Breast epithelium (tissue), 4 donors: ENCODE results near the gene MAFG. TPM values are rescaled to one million over a fixed set of nuclear protein-coding genes. Genes with fewer than 3 reads are reported as not detected.

ENCODE experiments used
- DNase-seq, 2 donors: peaks; one replicate each; pipeline ENCODE4 v3.0.0-alpha.2; 2019; ENCODE audit warnings: low spot score in 2 of 2
- H3K27ac ChIP-seq, 2 donors: fragments of 200-600 bp; sonication (generic) in 1 of 2; one replicate each; pipeline ENCODE4 v1.5.1; 2016 to 2019; ENCODE audit warnings: mild to moderate bottlenecking in 1 of 2
- H3K27me3 ChIP-seq, 2 donors: fragments of 200-600 bp; sonication (generic) in 1 of 2; one replicate each; pipeline versions ENCODE4 v1.5.1 to v1.6.0; 2017 to 2019; ENCODE audit warnings: control low read depth in 1 of 2, mild to moderate bottlenecking in 1 of 2
- H3K36me3 ChIP-seq: fragments of 200-600 bp; one replicate; pipeline ENCODE4 v1.5.1; 2019
- H3K4me1 ChIP-seq, 2 donors: fragments of 200-600 bp; sonication (generic); one replicate each; pipeline ENCODE4 v1.5.1; 2016 to 2019; ENCODE audit warnings: control low read depth in 1 of 2
- H3K4me3 ChIP-seq, 3 donors: fragments of 200-600 bp; sonication (generic); 1 replicate in 2 of 3; 2 replicates in 1 of 3; pipeline ENCODE4 v1.5.1; 2016 to 2019; ENCODE audit warnings: mild to moderate bottlenecking in 3 of 3, moderate library complexity in 2 of 3
- H3K9me3 ChIP-seq, 2 donors: fragments of 200-600 bp; sonication (generic) in 1 of 2; one replicate each; pipeline ENCODE4 v1.5.1; 2016 to 2019; ENCODE audit warnings: control low read depth in 1 of 2
- CTCF ChIP-seq, 3 donors: fragments of 450-650 bp; IDR thresholded peaks; one replicate each; pipeline ENCODE4 v1.5.1; 2016 to 2017; ENCODE audit warnings: antibody characterized with exemption in 3 of 3, mild to moderate bottlenecking in 3 of 3, moderate library complexity in 3 of 3
- POLR2A ChIP-seq: fragments of 450-650 bp; IDR thresholded peaks from one replicate; pipeline ENCODE4 v1.6.1; 2016; ENCODE audit warnings: antibody characterized with exemption, mild to moderate bottlenecking, moderate library complexity
- POLR2AphosphoS5 ChIP-seq, 3 donors: sonication (generic); formaldehyde crosslinking; IDR thresholded peaks; one replicate each; pipeline ENCODE4 v1.6.1; 2017; ENCODE audit warnings: antibody characterized with exemption in 3 of 3
- intact Hi-C: fragments of 100-400 bp; cut with DNase I; formaldehyde crosslinking; loops from one replicate; pipeline ENCODE4 v1.15.1; 2023; ENCODE audit warnings: low total_unique reads
- total RNA-seq, 3 donors: library from RNA; depleted of rRNA; stranded (reverse); fragments of >200 nt; gene quantifications; one replicate each; pipeline ENCODE4 v1.1.0, GENCODE V29; 2016

Gene MAFG
- total RNA-seq, 3 donors from 2014 or later: 12.3 to 15.2 (median 14.1) TPM

DNA sequence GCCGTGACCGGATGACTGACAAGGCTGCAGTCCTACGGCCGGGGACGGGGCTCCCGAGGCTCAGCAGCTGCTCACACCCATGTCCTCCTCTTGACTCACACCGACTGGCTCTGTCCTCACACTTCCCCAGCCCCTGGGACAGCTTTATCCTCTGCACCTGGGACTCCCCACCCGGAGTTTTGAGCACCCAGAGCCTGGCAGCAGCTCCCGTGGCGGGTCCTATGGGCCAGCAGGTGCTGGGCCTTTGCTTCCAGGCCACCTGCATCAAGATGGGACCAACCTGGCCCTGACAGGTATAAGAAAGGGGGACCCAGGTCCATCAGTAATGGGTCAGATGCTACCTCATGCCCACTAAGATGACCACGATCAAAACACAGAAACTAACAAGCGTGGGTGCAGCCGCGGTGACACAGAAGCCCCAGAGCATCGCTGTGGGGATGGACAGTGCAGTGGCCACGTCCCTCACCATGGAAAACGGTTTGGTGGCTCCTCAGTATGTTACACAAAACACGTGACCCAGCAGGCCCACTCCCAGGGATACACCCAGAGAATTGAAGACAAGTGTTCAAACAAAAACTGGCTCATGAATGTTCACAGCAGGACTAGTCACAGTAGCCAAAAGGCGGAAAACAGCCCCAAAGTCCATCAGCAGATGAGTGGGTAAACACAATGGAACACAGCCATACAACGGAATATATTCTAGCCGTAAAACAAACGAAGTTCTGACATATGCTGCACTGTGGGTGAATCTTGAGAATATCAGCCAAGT, 36.7 kb upstream of the MAFG start:
- no peaks in the 10 kb centered on the region for H3K36me3 ChIP-seq
- peaks cover 16 to 36% of the 10 kb centered on the region in 2 donors for H3K27me3 ChIP-seq
- H3K27ac ChIP-seq: no peak overlapping the region
- H3K4me1 ChIP-seq: peaks cover 11 to 20% of the 10 kb centered on the region in 2 donors
- no peak overlapping the region for H3K4me3 ChIP-seq
- DNase-seq: no peak
- TF ChIP-seq POLR2AphosphoS5 (IDR thresholded peaks at IDR 0.05) (no peak), POLR2A (no peak), CTCF (IDR thresholded peaks at IDR 0.05) (no peak)
- H3K9me3 ChIP-seq: no peaks in the 10 kb centered on the region
- intact Hi-C loops: no loop called here

DNA sequence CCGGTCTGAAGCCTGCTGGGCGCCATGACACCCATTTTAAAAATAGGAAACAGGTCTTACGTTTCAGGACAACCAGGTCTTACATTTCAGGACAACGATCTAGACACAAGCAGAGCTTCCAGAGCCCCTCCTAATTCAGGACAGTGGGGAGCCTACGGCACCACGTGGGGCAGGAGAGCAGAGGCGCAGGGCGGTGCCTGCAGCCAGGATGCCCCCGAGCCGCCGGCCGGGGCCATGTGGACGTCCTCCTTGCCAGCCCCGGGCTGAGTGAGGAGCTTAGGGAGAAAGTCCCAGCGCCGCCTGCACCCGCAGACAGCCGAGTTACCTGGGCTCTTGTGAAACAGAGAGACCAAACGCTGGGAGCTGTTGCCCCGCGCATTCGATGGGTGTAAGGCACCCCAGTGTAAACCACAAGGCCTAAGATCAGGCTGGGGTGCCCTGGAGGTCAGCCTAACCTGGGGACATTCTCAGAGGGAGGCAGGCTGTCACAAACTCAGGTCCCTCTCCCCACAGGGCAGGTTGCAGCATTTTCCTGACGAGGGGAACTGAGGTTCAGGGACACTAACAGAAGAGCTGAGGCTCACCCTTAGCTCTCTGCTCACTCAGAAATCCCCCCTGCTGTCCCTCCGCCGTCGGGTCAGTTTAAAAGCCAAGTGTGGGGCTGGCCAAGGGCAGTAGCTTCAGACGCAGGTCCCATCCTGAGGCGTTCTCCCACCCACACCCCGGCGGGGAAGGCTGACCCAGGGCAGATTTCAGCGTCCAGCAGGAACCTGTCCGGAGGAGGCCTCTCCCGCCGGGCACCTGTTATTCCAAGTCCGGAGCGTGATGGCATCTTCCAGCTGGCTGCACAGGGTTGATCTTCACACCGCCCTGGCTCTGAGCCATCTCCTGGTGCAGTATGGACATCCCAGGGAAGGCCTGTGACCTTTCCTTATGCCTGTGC, 35.2 kb upstream of the MAFG start:
- no peak for DNase-seq
- H3K27ac ChIP-seq: no peak overlapping the region
- H3K36me3 ChIP-seq: no peaks in the 10 kb centered on the region
- no peaks in the 10 kb centered on the region for H3K9me3 ChIP-seq
- intact Hi-C loops: loop anchor here (2.0 kb wide), 1 partner anchor 60 kb away; the partner anchor contains the start of genes CENPX and LRRC45
- H3K4me1 ChIP-seq: peaks cover 2 to 17% of the 10 kb centered on the region in 2 donors
- H3K27me3 ChIP-seq: peaks cover 22 to 51% of the 10 kb centered on the region in 2 donors
- no peak overlapping the region for H3K4me3 ChIP-seq
- TF ChIP-seq POLR2AphosphoS5 (IDR thresholded peaks at IDR 0.05): no peak
- TF ChIP-seq POLR2A: no peak
- TF ChIP-seq CTCF (IDR thresholded peaks at IDR 0.05): no peak

GRCh38 chr17:81961521-81962498, 34.3 kb upstream of the MAFG start:
- H3K36me3 ChIP-seq: no peaks in the 10 kb centered on the region
- TF ChIP-seq POLR2AphosphoS5 (IDR thresholded peaks at IDR 0.05): no peak
- TF ChIP-seq CTCF (IDR thresholded peaks at IDR 0.05): no peak
- TF ChIP-seq POLR2A: no peak
- H3K4me3 ChIP-seq: peak overlapping the region in 1 of 3 donors; percentile 68
- no peak overlapping the region for H3K27ac ChIP-seq
- no peaks in the 10 kb centered on the region for H3K9me3 ChIP-seq
- intact Hi-C loops: loop anchor here (2.0 kb wide), 1 partner anchor 61 kb away; the partner anchor contains the start of genes CENPX and LRRC45
- H3K4me1 ChIP-seq: peaks cover 0 to 12% of the 10 kb centered on the region in 2 donors
- H3K27me3 ChIP-seq: peaks cover 22 to 60% of the 10 kb centered on the region in 2 donors
- no peak for DNase-seq

GRCh38 chr17:81961087-81961511, 33.6 kb upstream of the MAFG start, which contains the start of gene NOTUM:
Gene NOTUM, minus strand, starts transcription at chr17:81961187. Its CDS starts 278 bp downstream, at chr17:81960909.
- intact Hi-C loops: no loop called here
- peaks cover 0 to 12% of the 10 kb centered on the region in 2 donors for H3K4me1 ChIP-seq
- H3K27me3 ChIP-seq: peaks cover 22 to 64% of the 10 kb centered on the region in 2 donors
- H3K36me3 ChIP-seq: no peaks in the 10 kb centered on the region
- H3K4me3 ChIP-seq: peak within 1 kb of the TSS; percentile 25 to 68 (median 40)
- TF ChIP-seq POLR2AphosphoS5 (IDR thresholded peaks at IDR 0.05) (no peak), CTCF (IDR thresholded peaks at IDR 0.05) (no peak), POLR2A (no peak)
- DNase-seq: no peak
- H3K27ac ChIP-seq: no peak within 1 kb of the TSS
- H3K9me3 ChIP-seq: no peaks in the 10 kb centered on the region
